Activated CD4-positive, alpha-beta memory T cell treated with anti-CD3 and anti-CD28 coated beads, Interleukin-2, amount 10 ng/mL, durations not matched to agents 7 days and 5 days (primary cell): Measurements from ENCODE around the gene MGAT5B. TPM values are rescaled to one million over a fixed set of nuclear protein-coding genes. Genes with fewer than 3 reads are reported as not detected.

ENCODE experiments used
- CTCF ChIA-PET: fragments of 350-600 bp; sonication (Branson Sonifier 250); formaldehyde crosslinking; loops from one replicate; lab custom pipeline; 2021; ENCODE audit warnings: antibody characterized with exemption, inconsistent platforms; lab: Charles Lee
- POLR2A ChIA-PET: fragments of 350-600 bp; sonication (Branson Sonifier 250); formaldehyde crosslinking; loops from one replicate; lab custom pipeline; 2021; ENCODE audit warnings: antibody characterized with exemption; lab: Charles Lee
- DNase-seq: peaks from one replicate; pipeline ENCODE4 v3.0.0-alpha.2; 2020
- H3K27ac Mint-ChIP-seq: one replicate; pipeline ENCODE4 v1.8.0; 2021; ENCODE audit warnings: mild to moderate bottlenecking, mixed read lengths
- H3K27me3 Mint-ChIP-seq: one replicate; pipeline ENCODE4 v1.8.0; 2021; ENCODE audit warnings: mixed read lengths
- H3K36me3 Mint-ChIP-seq: one replicate; pipeline ENCODE4 v1.8.0; 2021; ENCODE audit warnings: low read depth, mixed read lengths
- H3K4me1 Mint-ChIP-seq: one replicate; pipeline ENCODE4 v1.8.0; 2021; ENCODE audit warnings: mixed read lengths
- H3K4me3 Mint-ChIP-seq: one replicate; pipeline ENCODE4 v1.8.0; 2021; ENCODE audit warnings: mild to moderate bottlenecking, mixed read lengths
- H3K9me3 Mint-ChIP-seq: one replicate; pipeline ENCODE4 v1.8.0; 2021; ENCODE audit warnings: mixed read lengths
- total RNA-seq, 2 experiments: library from RNA; stranded (reverse); gene quantifications; one replicate each; pipeline ENCODE4 v1.2.3, GENCODE V29; 2021

The MGAT5B gene
- total RNA-seq = under 1 TPM; 0.08 to 0.13 TPM

GRCh38 chr17:76868176-76868668, at the start of gene MGAT5B:
Gene MGAT5B, plus strand, starts transcription at chr17:76868404. Its CDS starts 626 bp downstream, at chr17:76869030.
- Mint-ChIP-seq H3K9me3 (no peaks in the 10 kb centered on the region), H3K27ac (peak within 1 kb of the TSS; percentile 54), H3K4me1 (peaks cover 13% of the 10 kb centered on the region), H3K36me3 (no peaks in the 10 kb centered on the region), H3K4me3 (peak within 1 kb of the TSS; percentile 57), H3K27me3 (peaks cover 33% of the 10 kb centered on the region)
- peak; percentile 76 for DNase-seq
- ChIA-PET CTCF (interaction anchor here (0.6 to 2.4 kb wide), 18 partner anchors 12 to 399 kb away, joined by 3 to 47 read pairs (median 4); no protein-coding TSS in a partner anchor), POLR2A (interaction anchor here (0.6 to 1.4 kb wide), 3 partner anchors 112 to 188 kb away, joined by 4 to 7 read pairs (median 5); no protein-coding TSS in a partner anchor)

- POLR2A ChIA-PET = no interaction called here
- no peaks in the 10 kb centered on the region for H3K36me3 Mint-ChIP-seq
- H3K27me3 Mint-ChIP-seq = peaks cover 5% of the 10 kb centered on the region
- H3K4me1 Mint-ChIP-seq = peaks cover 7% of the 10 kb centered on the region
- no peaks in the 10 kb centered on the region for H3K9me3 Mint-ChIP-seq
- no peak overlapping the region for H3K27ac Mint-ChIP-seq
- DNase-seq = no peak
- CTCF ChIA-PET = no interaction called here
- H3K4me3 Mint-ChIP-seq = no peak overlapping the region
Measured at GRCh38 chr17:76820039-76820438, 48.2 kb upstream of the MGAT5B start.

- Mint-ChIP-seq H3K36me3 (no peaks in the 10 kb centered on the region), H3K27ac (no peak overlapping the region), H3K9me3 (no peaks in the 10 kb centered on the region)
Measured at GRCh38 chr17:76820561-76820960, 47.6 kb upstream of the MGAT5B start.

GRCh38 chr17:76822184-76822778, 45.9 kb upstream of the MGAT5B start:
- Mint-ChIP-seq H3K27me3 (peaks cover 5% of the 10 kb centered on the region), H3K4me1 (peaks cover 7% of the 10 kb centered on the region), H3K4me3 (no peak overlapping the region), H3K27ac (no peak overlapping the region), H3K36me3 (no peaks in the 10 kb centered on the region), H3K9me3 (no peaks in the 10 kb centered on the region)
- ChIA-PET POLR2A (no interaction called here), CTCF (interaction anchor here (1.3 kb wide), 1 partner anchor 10 kb away, joined by 3 read pairs; no protein-coding TSS in a partner anchor)
- DNase-seq = no peak

More at GRCh38 chr17:76820561-76820960, 47.6 kb upstream of the MGAT5B start:
- H3K27me3 Mint-ChIP-seq = peaks cover 5% of the 10 kb centered on the region
- no peak overlapping the region for H3K4me3 Mint-ChIP-seq
- no peak for DNase-seq
- peaks cover 7% of the 10 kb centered on the region for H3K4me1 Mint-ChIP-seq
- CTCF ChIA-PET = no interaction called here
- POLR2A ChIA-PET = no interaction called here

- no peaks in the 10 kb centered on the region for H3K9me3 Mint-ChIP-seq
- ChIA-PET POLR2A (no interaction called here), CTCF (no interaction called here)
- no peak overlapping the region for H3K27ac Mint-ChIP-seq
- H3K36me3 Mint-ChIP-seq = no peaks in the 10 kb centered on the region
- H3K27me3 Mint-ChIP-seq = peaks cover 2% of the 10 kb centered on the region
- peaks cover 9% of the 10 kb centered on the region for H3K4me1 Mint-ChIP-seq
- no peak for DNase-seq
- no peak overlapping the region for H3K4me3 Mint-ChIP-seq
Measured at GRCh38 chr17:76824093-76824492, 44.1 kb upstream of the MGAT5B start.

- H3K4me3 Mint-ChIP-seq = no peak overlapping the region
- peaks cover 9% of the 10 kb centered on the region for H3K4me1 Mint-ChIP-seq
- ChIA-PET CTCF (no interaction called here), POLR2A (no interaction called here)
- H3K36me3 Mint-ChIP-seq = no peaks in the 10 kb centered on the region
- H3K27me3 Mint-ChIP-seq = peaks cover 4% of the 10 kb centered on the region
- DNase-seq = peak; percentile 18
- H3K9me3 Mint-ChIP-seq = no peaks in the 10 kb centered on the region
- H3K27ac Mint-ChIP-seq = no peak overlapping the region
Measured at GRCh38 chr17:76826330-76827068, 41.7 kb upstream of the MGAT5B start.

- H3K27me3 Mint-ChIP-seq = peaks cover 4% of the 10 kb centered on the region
- H3K4me3 Mint-ChIP-seq = no peak overlapping the region
- ChIA-PET CTCF (interaction anchor here (0.9 kb wide), 1 partner anchor 229 kb away, joined by 3 read pairs; no protein-coding TSS in a partner anchor), POLR2A (no interaction called here)
- H3K9me3 Mint-ChIP-seq = no peaks in the 10 kb centered on the region
- no peak for DNase-seq
- H3K36me3 Mint-ChIP-seq = no peaks in the 10 kb centered on the region
- H3K4me1 Mint-ChIP-seq = peaks cover 9% of the 10 kb centered on the region
- no peak overlapping the region for H3K27ac Mint-ChIP-seq
Measured at GRCh38 chr17:76827736-76828135, 40.5 kb upstream of the MGAT5B start.

- no peaks in the 10 kb centered on the region for H3K9me3 Mint-ChIP-seq
- no peak overlapping the region for H3K4me3 Mint-ChIP-seq
- DNase-seq = no peak
- H3K27ac Mint-ChIP-seq = no peak overlapping the region
- no peaks in the 10 kb centered on the region for H3K36me3 Mint-ChIP-seq
- peaks cover 9% of the 10 kb centered on the region for H3K4me1 Mint-ChIP-seq
- CTCF ChIA-PET = no interaction called here
- H3K27me3 Mint-ChIP-seq = peaks cover 10% of the 10 kb centered on the region
- POLR2A ChIA-PET = no interaction called here
Measured at GRCh38 chr17:76830987-76831715, 37.1 kb upstream of the MGAT5B start.

- no peak overlapping the region for H3K4me3 Mint-ChIP-seq
- ChIA-PET POLR2A (no interaction called here), CTCF (no interaction called here)
Measured at GRCh38 chr17:76833034-76833644, 35.1 kb upstream of the MGAT5B start.

GRCh38 chr17:76833747-76834146, 34.5 kb upstream of the MGAT5B start:
- Mint-ChIP-seq H3K4me1 (no peaks in the 10 kb centered on the region), H3K36me3 (no peaks in the 10 kb centered on the region), H3K27me3 (peaks cover 14% of the 10 kb centered on the region), H3K9me3 (no peaks in the 10 kb centered on the region), H3K4me3 (no peak overlapping the region), H3K27ac (no peak overlapping the region)
- ChIA-PET CTCF (no interaction called here), POLR2A (no interaction called here)
- no peak for DNase-seq

More at GRCh38 chr17:76833034-76833644, 35.1 kb upstream of the MGAT5B start:
- H3K27me3 Mint-ChIP-seq = peaks cover 14% of the 10 kb centered on the region
- DNase-seq = no peak
- no peaks in the 10 kb centered on the region for H3K4me1 Mint-ChIP-seq
- no peaks in the 10 kb centered on the region for H3K9me3 Mint-ChIP-seq
- H3K36me3 Mint-ChIP-seq = no peaks in the 10 kb centered on the region
- H3K27ac Mint-ChIP-seq = no peak overlapping the region

GRCh38 chr17:76834870-76835269, 33.3 kb upstream of the MGAT5B start:
- no peak for DNase-seq
- Mint-ChIP-seq H3K27ac (no peak overlapping the region), H3K36me3 (no peaks in the 10 kb centered on the region), H3K4me3 (no peak overlapping the region), H3K9me3 (no peaks in the 10 kb centered on the region), H3K4me1 (peaks cover 5% of the 10 kb centered on the region), H3K27me3 (peaks cover 13% of the 10 kb centered on the region)
- CTCF ChIA-PET = no interaction called here
- POLR2A ChIA-PET = no interaction called here

- no peaks in the 10 kb centered on the region for H3K36me3 Mint-ChIP-seq
- H3K4me1 Mint-ChIP-seq = peaks cover 17% of the 10 kb centered on the region
- peaks cover 47% of the 10 kb centered on the region for H3K27me3 Mint-ChIP-seq
- H3K27ac Mint-ChIP-seq = no peak overlapping the region
- H3K9me3 Mint-ChIP-seq = no peaks in the 10 kb centered on the region
- ChIA-PET CTCF (no interaction called here), POLR2A (no interaction called here)
- DNase-seq = no peak
- H3K4me3 Mint-ChIP-seq = no peak overlapping the region
Measured at GRCh38 chr17:76840443-76840767, 27.8 kb upstream of the MGAT5B start.
